Activated CD8-positive, alpha-beta memory T cell treated with anti-CD3 and anti-CD28 coated beads, Interleukin-2, amount 10 ng/mL, durations not matched to agents 7 days and 5 days (primary cell): ENCODE measurements around the gene PCAT6. TPM values are rescaled to one million over a fixed set of nuclear protein-coding genes. Genes with fewer than 3 reads are reported as not detected.

ENCODE experiments used
- ATAC-seq: fragments of 150-1000 bp; cut with Tn5 transposase; one replicate; pipeline ENCODE4 v1.10.0; 2021; ENCODE audit warnings: moderate library complexity
- CTCF ChIA-PET: fragments of 350-600 bp; sonication (Branson Sonifier 250); formaldehyde crosslinking; loops from one replicate; lab custom pipeline; 2021; ENCODE audit warnings: antibody characterized with exemption; lab: Charles Lee
- DNase-seq: peaks from one replicate; pipeline ENCODE4 v3.0.0-alpha.2; 2020
- H3K27ac Mint-ChIP-seq: one replicate; pipeline ENCODE4 v1.8.0; 2021; ENCODE audit warnings: mild to moderate bottlenecking, mixed read lengths
- H3K27me3 Mint-ChIP-seq: one replicate; pipeline ENCODE4 v1.8.0; 2021; ENCODE audit warnings: mixed read lengths
- H3K36me3 Mint-ChIP-seq: one replicate; pipeline ENCODE4 v1.8.0; 2021; ENCODE audit warnings: mild to moderate bottlenecking, mixed read lengths
- H3K4me1 Mint-ChIP-seq: one replicate; pipeline ENCODE4 v1.8.0; 2021; ENCODE audit warnings: mixed read lengths
- H3K4me3 Mint-ChIP-seq: one replicate; pipeline ENCODE4 v1.8.0; 2021; ENCODE audit warnings: mild to moderate bottlenecking, moderate library complexity, mixed read lengths
- H3K9me3 Mint-ChIP-seq: one replicate; pipeline ENCODE4 v1.8.0; 2022; ENCODE audit warnings: low read depth, mixed read lengths
- total RNA-seq, 2 experiments: library from RNA; stranded (reverse); gene quantifications; one replicate each; pipeline ENCODE4 v1.2.3, GENCODE V29; 2021

The PCAT6 gene
- total RNA-seq, 2 experiments from 2014 or later, result 0.58 to 0.94 TPM

DNA sequence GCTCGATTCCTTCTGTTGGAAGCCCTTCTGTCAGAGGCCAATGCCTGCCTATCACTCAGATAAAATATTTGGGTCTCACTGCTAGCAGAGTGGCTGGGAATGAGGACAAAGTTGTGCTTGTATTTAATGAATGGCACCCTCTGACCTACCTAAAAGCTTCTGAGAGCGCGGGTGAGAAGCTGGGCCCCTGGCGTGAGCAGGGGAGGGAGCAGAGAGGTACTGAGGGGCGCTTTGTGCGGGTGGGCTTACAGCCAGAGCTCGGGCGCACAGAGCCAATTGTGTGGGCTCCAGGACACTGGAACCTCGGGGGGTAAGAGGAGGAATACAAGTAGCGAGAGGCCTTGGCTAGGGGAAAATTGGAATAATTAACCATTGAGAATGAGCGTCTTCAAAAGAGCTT is 32.3 kb downstream of the PCAT6 start:
- no peaks in the 10 kb centered on the region for H3K27me3 Mint-ChIP-seq
- no peaks in the 10 kb centered on the region for H3K9me3 Mint-ChIP-seq
- H3K4me1 Mint-ChIP-seq, result peaks cover 3% of the 10 kb centered on the region
- ATAC-seq, result no peak
- H3K4me3 Mint-ChIP-seq, result no peak overlapping the region
- CTCF ChIA-PET, result interaction anchor here (0.5 kb wide), 1 partner anchor 54 kb away, joined by 3 read pairs; no protein-coding TSS in a partner anchor
- no peaks in the 10 kb centered on the region for H3K36me3 Mint-ChIP-seq
- no peak overlapping the region for H3K27ac Mint-ChIP-seq
- DNase-seq, result no peak

DNA sequence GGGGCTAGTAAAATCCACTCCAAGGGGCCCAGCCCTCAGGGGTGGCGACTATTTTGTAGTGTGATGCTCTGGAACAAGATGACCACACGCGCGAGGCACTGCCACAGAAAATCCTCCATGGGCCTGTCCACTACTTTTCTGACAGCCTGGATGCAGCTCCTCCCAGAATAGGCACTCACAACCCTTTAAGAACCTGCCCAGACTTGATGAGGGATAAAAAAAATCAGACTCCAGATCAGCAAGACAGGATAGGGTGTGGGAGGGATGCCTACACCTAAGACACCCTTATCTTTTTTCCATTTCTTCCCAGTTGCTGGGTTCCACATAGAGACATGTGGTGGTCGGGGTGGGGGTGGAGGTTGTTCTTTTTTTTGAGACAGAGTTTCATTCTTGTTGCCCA is 33.5 kb downstream of the PCAT6 start:
- Mint-ChIP-seq H3K27ac (no peak overlapping the region), H3K9me3 (no peaks in the 10 kb centered on the region), H3K4me1 (peaks cover 6% of the 10 kb centered on the region), H3K4me3 (no peak overlapping the region), H3K27me3 (no peaks in the 10 kb centered on the region), H3K36me3 (no peaks in the 10 kb centered on the region)
- DNase-seq (no peak), ATAC-seq (no peak)
- CTCF ChIA-PET, result no interaction called here

DNA sequence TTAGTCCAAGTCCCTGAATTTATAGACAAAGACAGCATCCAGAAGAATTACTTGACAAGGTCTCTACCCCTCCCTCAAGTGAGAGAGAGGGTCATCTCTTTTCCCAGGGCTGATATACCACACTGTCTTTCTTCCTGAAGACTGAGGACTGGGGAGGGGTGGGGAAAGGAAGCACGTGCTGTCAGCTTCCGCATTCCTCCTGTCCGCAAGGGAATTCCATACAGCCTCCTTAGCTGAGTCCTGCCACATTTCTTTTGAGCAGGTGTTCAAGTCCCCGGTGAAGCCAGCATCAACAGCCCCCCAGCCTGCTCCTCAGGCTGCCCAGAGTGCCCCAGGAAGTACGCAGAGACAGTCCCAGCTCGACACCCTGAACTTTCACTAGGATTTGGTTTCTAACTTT is 34.2 kb downstream of the PCAT6 start:
- CTCF ChIA-PET, result interaction anchor here (0.6 to 0.8 kb wide), 2 partner anchors 15 to 154 kb away, joined by 3 to 4 read pairs; no protein-coding TSS in a partner anchor
- Mint-ChIP-seq H3K9me3 (no peaks in the 10 kb centered on the region), H3K27ac (no peak overlapping the region), H3K4me1 (peaks cover 6% of the 10 kb centered on the region), H3K36me3 (no peaks in the 10 kb centered on the region), H3K4me3 (no peak overlapping the region), H3K27me3 (no peaks in the 10 kb centered on the region)
- DNase-seq (no peak), ATAC-seq (no peak)

DNA sequence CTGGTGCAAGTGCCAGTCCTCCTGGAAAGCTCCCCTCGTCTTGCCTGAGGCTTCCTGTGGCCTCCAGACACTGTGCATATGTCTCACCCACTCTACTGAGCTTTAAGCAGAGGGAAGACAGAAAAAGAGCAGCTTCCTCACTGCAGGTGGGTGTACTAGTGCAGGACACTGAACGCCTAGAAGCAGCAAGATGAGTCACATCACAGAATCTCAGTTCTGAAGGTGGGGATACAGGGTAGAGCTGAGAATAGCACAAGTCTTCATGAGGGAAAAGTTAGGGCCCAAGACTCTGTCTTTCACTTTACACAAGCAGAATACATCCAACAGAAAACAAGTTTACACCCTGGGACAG is 37.4 kb downstream of the PCAT6 start:
- no peaks in the 10 kb centered on the region for H3K9me3 Mint-ChIP-seq
- no peak overlapping the region for H3K27ac Mint-ChIP-seq
- ATAC-seq, result no peak
- H3K36me3 Mint-ChIP-seq, result no peaks in the 10 kb centered on the region
- H3K4me1 Mint-ChIP-seq, result peaks cover 12% of the 10 kb centered on the region
- CTCF ChIA-PET, result no interaction called here
- no peak for DNase-seq
- no peak overlapping the region for H3K4me3 Mint-ChIP-seq
- H3K27me3 Mint-ChIP-seq, result no peaks in the 10 kb centered on the region

DNA sequence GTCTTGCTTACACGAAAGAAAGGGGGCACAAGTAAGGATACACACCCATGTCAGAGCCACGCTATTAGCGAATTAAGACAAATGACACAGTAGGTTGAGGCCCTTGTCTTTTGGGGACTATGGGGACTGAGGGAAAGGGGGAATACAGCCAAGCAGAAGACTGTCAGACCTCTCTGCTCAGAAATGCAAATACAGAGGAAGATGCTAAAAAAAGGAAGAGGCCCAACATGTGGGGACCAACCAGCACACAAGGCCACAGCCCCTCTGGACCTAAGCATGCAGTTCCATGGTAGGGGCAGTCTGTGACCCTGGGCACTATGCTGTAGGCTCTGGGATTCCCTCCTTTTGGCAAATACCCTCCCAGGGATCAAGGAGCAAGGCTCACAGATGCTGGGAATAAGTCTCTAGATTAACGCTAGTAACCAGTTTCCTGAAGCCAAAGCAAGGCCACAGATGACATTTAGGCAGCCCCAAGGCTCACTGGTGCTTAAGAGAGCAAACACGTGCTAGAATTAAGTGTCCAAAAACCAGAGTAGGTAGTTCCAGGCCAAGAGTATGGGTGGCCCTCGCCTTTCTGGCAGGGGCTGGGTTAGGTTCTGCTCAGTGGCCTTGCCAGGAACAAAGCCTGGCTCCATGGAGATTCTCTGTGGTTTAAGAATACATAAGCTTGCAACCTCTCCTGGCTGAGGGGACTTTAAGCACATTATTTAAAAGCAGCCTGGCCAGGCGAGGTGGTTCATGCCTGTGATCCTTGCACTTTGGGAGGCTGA is 40.0 kb downstream of the PCAT6 start:
- Mint-ChIP-seq H3K4me1 (peaks cover 12% of the 10 kb centered on the region), H3K27ac (no peak overlapping the region), H3K9me3 (no peaks in the 10 kb centered on the region), H3K4me3 (no peak overlapping the region), H3K36me3 (no peaks in the 10 kb centered on the region), H3K27me3 (no peaks in the 10 kb centered on the region)
- DNase-seq, result no peak
- no peak for ATAC-seq
- CTCF ChIA-PET, result interaction anchor here (0.8 to 5.7 kb wide), 6 partner anchors 9 to 154 kb away, joined by 3 to 26 read pairs (median 3); no protein-coding TSS in a partner anchor

DNA sequence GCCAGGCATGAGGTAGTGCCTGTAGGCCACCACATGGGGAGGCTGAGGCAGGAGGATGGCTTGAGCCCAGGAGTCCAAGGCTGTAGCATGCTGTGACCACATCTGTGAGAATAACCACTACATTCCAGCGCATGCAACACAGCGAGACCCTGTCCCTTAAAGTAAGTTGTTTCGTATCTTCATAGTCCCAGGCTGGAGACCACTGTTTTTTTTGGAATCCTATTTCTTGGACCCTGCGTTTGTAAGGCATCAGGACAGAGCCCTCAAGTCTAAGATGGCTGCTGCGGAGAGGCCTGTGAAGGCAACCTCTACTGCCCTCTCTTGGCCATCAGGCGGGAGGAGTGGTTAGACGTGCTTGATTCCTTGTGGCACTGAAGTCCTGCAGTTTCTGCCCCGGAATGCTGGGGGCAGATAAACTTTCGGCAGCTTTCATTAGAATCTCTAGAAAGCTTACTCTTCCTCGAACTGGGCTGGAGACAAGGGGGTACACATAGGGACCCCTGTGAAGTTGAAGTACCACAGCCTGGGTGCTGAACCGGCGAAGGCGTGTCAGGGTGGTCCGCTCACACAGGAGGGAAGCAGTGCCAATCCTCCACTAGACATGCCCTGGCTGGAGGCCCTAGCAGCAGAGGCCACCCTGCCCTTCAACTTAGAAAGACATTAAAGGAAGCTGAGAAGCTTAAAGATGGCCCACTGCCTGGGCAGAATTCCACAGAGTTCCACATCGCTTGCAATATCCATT is 41.6 kb downstream of the PCAT6 start:
- H3K27me3 Mint-ChIP-seq, result no peaks in the 10 kb centered on the region
- H3K27ac Mint-ChIP-seq, result no peak overlapping the region
- peak; percentile 70 for DNase-seq
- H3K4me1 Mint-ChIP-seq, result peaks cover 12% of the 10 kb centered on the region
- CTCF ChIA-PET, result interaction anchor here (0.5 to 5.7 kb wide), 13 partner anchors 11 to 156 kb away, joined by 3 to 26 read pairs (median 4); no protein-coding TSS in a partner anchor
- H3K4me3 Mint-ChIP-seq, result no peak overlapping the region
- ATAC-seq, result peak; percentile 91
- no peaks in the 10 kb centered on the region for H3K36me3 Mint-ChIP-seq
- no peaks in the 10 kb centered on the region for H3K9me3 Mint-ChIP-seq

DNA sequence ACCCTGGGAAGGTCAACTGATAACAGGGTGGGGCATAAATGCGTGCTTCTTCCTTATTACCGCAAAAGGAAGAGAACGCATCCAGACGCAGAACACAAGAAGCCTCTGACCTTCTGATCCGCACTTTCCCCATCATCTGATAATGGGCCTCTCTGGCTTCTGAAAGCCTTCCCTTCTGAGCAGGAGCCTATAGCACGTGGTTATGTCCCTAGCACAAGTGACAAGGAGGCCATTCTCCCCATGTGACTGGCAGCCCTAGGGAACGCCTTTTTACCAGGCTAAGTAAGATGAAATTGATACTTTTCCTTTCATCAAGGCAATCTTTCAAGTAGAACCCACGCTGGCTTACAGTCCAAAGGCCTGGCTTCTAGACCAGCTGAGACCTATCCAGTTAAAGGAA is 44.0 kb downstream of the PCAT6 start:
- DNase-seq, result no peak
- CTCF ChIA-PET, result interaction anchor here (1.1 kb wide), 1 partner anchor 52 kb away, joined by 3 read pairs; no protein-coding TSS in a partner anchor
- ATAC-seq, result no peak
- Mint-ChIP-seq H3K27ac (no peak overlapping the region), H3K36me3 (no peaks in the 10 kb centered on the region), H3K4me1 (peaks cover 5% of the 10 kb centered on the region), H3K27me3 (peaks cover 6% of the 10 kb centered on the region), H3K4me3 (no peak overlapping the region), H3K9me3 (no peaks in the 10 kb centered on the region)

DNA sequence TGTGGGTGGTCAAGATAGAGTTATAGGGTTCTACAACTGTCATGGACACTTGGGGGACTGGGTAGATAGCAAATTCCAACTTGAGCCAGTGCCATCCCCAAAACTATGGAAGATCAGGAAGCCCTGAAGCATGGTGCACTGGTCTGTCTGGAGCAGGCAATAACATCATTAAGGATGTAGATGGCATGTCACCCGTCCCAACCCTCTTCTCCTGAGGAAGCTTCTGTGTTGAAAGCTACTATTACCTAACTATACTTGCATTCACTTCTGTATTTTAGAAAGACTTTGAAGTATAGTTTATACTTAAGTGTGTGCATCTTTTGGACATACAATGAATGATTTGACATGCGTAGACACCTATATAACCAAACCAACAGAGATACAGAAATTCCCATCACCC is 45.3 kb downstream of the PCAT6 start:
- Mint-ChIP-seq H3K4me3 (no peak overlapping the region), H3K27me3 (peaks cover 15% of the 10 kb centered on the region), H3K36me3 (no peaks in the 10 kb centered on the region), H3K27ac (no peak overlapping the region), H3K9me3 (no peaks in the 10 kb centered on the region), H3K4me1 (peaks cover 5% of the 10 kb centered on the region)
- ATAC-seq (no peak), DNase-seq (no peak)
- CTCF ChIA-PET, result no interaction called here

DNA sequence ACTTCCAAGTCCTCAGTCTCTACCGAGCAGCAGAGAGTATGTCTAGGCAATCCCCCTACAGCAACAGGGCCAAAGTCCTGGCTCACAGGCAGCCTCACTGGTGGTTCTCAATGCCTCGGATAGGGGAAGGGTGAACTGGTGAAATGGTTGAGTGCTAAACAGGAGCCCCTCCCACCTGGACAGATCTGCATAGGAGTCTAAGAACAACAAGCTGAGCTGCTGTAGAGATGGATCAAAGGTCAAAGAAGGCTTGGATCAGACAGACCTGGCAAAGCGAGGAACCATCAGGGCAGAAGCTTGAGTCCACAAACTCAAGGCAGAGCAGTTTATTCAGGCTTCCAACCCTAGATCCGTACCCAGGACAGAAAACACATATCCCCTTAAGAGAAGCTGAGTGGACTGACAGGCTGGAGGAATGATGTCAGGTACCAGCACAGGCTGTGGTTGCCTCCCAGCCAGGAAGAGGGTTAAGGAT is 46.4 kb downstream of the PCAT6 start:
- Mint-ChIP-seq H3K27me3 (peaks cover 25% of the 10 kb centered on the region), H3K4me1 (peaks cover 10% of the 10 kb centered on the region), H3K36me3 (no peaks in the 10 kb centered on the region), H3K4me3 (no peak overlapping the region), H3K9me3 (no peaks in the 10 kb centered on the region), H3K27ac (no peak overlapping the region)
- ATAC-seq, result no peak
- CTCF ChIA-PET, result no interaction called here
- no peak for DNase-seq

DNA sequence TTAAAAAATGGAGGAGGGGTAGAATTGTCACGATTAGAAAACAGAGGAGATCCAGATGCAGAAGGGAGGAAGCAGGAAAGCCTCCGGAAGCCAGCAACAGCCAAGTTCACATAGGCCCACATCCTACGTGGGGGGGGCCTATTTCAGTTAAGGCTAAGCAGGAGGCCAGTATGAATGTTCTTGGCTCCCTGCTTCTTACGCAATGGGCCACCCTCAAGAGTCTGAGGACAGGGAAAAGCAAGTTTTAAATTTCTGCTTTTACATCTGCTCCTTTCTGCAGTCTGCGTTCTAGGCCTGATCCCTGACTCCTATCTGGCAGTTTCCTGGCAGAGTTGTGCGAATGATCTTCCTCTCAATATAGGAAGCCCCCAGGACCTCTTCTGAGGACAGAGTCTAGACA is 47.6 kb downstream of the PCAT6 start:
- no peak overlapping the region for H3K27ac Mint-ChIP-seq
- H3K4me1 Mint-ChIP-seq, result peaks cover 8% of the 10 kb centered on the region
- no peaks in the 10 kb centered on the region for H3K36me3 Mint-ChIP-seq
- DNase-seq (no peak), ATAC-seq (no peak)
- H3K4me3 Mint-ChIP-seq, result no peak overlapping the region
- peaks cover 36% of the 10 kb centered on the region for H3K27me3 Mint-ChIP-seq
- no peaks in the 10 kb centered on the region for H3K9me3 Mint-ChIP-seq
- CTCF ChIA-PET, result interaction anchor here (1.0 to 1.5 kb wide), 2 partner anchors 107 to 138 kb away, joined by 3 read pairs; no protein-coding TSS in a partner anchor

DNA sequence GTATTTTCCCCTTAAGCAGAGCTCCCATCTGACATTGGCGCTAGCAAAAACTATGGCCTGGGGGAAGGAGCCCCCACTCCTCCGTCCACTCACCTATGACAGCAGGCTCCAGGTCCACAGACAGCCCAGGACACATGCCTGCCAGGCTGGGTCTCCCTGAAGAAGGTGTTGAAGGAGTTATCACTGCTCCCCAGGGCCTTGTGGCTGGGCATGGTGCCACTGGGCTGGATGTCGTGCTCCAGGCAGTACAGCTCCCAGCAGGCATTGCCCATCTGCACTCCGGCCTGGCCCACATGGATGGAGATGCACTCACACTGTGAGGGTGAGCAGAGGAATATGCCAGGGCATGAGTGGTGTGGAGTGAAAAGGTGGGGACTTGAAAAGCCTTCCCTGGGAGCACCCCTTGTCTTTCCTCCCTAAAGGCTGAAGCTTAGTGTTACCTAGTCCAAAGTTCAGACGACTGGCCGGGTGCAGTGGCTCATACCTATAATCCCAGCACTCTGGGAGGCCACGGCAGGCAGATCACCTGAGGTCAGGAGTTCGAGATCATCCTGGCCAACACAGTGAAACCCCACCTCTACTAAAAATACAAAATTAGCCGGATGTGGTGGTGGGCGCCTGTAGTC is 48.1 kb downstream of the PCAT6 start:
- peaks cover 8% of the 10 kb centered on the region for H3K4me1 Mint-ChIP-seq
- no peak for ATAC-seq
- peaks cover 41% of the 10 kb centered on the region for H3K27me3 Mint-ChIP-seq
- H3K9me3 Mint-ChIP-seq, result no peaks in the 10 kb centered on the region
- H3K27ac Mint-ChIP-seq, result no peak overlapping the region
- DNase-seq, result no peak
- H3K36me3 Mint-ChIP-seq, result no peaks in the 10 kb centered on the region
- H3K4me3 Mint-ChIP-seq, result no peak overlapping the region
- CTCF ChIA-PET, result interaction anchor here (1.0 to 1.5 kb wide), 2 partner anchors 108 to 139 kb away, joined by 3 read pairs; no protein-coding TSS in a partner anchor

DNA sequence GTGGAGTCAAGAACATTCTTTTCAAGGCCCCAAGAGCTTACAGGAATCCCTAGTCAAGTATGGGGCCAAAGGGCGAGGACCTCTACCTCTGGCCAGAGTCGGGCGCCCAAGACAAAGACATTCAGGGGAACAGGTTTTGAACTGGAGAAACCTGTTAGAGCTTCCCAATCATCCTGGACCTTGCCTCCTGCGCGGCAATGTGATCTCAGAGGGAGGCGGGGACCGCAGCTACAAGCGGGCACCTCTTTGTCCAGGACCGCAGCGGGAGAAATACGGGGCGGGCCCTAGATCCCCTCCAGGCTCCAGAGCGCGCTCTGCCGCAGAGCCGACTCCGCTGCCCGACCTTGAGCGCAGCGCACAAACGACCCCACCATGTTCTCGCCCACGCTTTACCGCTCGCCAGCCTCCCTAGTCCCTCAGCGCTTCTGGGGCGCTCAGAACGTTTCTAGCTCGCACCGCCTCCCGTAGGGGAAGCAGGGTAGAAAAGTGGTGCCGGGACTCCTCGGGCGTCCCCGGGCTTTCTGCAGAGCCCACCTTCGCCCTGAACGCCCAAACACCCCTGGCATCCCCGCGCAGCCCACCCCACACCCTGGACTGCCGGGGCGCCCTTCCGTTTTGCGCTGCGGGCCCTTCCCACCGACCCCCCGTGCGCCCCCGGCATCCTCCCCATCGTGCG is 50.1 kb downstream of the PCAT6 start:
- peaks cover 8% of the 10 kb centered on the region for H3K4me1 Mint-ChIP-seq
- ATAC-seq (peak; percentile 62), DNase-seq (peak; percentile 57)
- no peak overlapping the region for H3K27ac Mint-ChIP-seq
- peak overlapping the region; percentile 75 for H3K4me3 Mint-ChIP-seq
- H3K36me3 Mint-ChIP-seq, result no peaks in the 10 kb centered on the region
- H3K27me3 Mint-ChIP-seq, result peaks cover 60% of the 10 kb centered on the region
- CTCF ChIA-PET, result interaction anchor here (0.8 to 1.0 kb wide), 3 partner anchors 14 to 138 kb away, joined by 3 read pairs; no protein-coding TSS in a partner anchor
- H3K9me3 Mint-ChIP-seq, result no peaks in the 10 kb centered on the region
